ENCODE data around the gene NUCB1.

The NUCB1 gene

GRCh38 chr19:48935864-48936263 lies 35.8 kb downstream of the NUCB1 start:
- no peak for DNase-seq (ENCODE audit: low read depth)

- no peak for DNase-seq (ENCODE audit: low read depth)
These were observed 38.1 kb downstream of the NUCB1 start for GRCh38 chr19:48938256-48938655.

- no peak for DNase-seq (ENCODE audit: low read depth)
These were observed 40.8 kb downstream of the NUCB1 start for GRCh38 chr19:48940902-48941301.

DNA sequence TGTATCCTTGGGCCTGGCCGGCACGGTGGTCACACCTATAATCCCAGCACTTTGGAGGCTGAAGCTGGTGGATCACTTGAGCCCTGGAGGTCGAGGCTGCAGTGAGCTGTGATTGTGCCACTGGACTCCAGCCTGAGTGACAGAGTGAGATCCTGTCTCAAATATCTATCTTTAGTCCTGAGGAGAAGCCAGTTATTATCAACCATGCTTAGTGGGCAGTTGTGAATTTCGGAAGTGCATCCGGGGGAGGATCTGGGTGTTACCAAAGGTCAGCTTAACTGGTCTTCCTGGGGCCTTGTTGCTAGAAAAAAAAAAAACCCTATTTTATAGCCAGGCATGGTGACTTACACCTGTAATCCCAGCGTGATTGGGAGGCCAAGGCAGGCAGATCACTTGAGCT lies 43.0 kb downstream of the NUCB1 start:
- no peak for DNase-seq (ENCODE audit: low read depth)

DNA sequence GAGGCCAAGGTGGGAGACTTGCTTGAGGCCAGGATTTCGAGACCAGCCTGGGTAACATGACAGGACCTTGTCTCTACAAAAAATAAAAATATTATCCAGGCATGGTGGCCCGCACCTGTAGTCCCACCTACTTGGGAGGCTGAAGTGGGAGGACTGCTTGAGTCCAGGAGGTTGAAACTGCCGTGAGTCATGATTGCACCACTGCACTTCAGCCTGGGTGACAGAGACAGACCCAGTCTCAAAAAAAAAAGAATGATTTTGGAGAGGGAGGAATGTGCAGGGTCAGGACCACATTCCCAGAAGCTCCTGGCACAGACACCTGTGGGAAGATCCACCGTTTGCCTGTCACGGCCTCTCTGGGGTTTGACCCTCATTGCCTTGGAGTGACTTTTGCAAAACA lies 45.3 kb downstream of the NUCB1 start:
- no peak for DNase-seq (ENCODE audit: low read depth)

DNA sequence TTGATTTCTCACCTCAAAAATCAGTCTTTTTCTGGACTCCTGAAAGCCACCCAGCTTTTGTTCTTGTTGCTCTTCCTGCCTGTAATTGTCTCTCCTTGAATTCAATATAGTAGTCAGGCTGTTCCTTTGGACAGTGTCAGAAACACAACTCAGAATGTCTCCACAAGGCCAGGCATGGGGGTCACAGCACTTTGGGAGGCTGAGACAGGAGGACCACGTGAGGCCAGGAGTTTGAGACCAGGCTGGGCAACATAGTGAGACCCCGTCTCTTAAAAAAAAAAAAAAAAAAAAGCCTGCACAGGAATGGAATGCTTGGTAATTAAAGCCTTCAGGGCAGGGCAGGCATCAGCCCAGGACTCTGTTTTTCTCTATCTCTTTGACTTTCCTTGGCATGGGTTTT lies 45.7 kb downstream of the NUCB1 start:
- DNase-seq (ENCODE audit: low read depth) = no peak

- DNase-seq (ENCODE audit: low read depth) = no peak
These were observed 46.5 kb downstream of the NUCB1 start for GRCh38 chr19:48946463-48947257.

DNA sequence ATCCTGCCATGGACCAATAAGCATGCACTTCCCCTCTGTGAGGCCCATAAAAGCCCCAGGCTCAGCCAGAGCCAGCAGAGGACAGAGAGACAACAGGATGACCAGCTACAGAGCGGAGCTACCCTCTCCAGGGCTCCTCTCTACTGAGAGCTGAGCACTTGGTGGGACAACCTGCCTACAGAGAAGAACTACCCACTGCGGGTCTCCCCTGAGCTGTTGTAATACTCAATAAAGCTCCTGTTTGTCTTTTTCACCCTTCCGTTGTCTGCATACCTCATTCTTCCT lies 47.1 kb downstream of the NUCB1 start:
- no peak for DNase-seq (ENCODE audit: low read depth)

DNA sequence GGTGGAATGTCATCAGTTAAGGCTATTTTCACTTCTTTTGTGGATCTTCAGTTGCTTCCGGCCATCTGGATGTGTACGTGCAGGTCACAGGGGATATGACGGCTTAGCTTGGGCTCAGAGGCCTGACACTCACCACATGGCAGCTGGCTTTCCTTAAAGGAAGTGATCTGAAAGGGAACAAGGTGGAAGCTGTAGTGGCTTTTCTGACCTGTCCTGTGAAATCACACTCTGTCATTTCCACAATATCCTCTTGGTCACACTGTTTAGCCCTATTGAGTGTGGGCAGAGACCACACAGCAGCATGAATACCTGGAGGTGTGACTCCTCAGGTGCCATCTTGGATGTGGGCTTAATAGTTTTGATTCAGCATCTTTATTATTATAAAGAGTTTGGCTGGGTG lies 50.0 kb downstream of the NUCB1 start:
- DNase-seq (ENCODE audit: low read depth) = no peak

DNA sequence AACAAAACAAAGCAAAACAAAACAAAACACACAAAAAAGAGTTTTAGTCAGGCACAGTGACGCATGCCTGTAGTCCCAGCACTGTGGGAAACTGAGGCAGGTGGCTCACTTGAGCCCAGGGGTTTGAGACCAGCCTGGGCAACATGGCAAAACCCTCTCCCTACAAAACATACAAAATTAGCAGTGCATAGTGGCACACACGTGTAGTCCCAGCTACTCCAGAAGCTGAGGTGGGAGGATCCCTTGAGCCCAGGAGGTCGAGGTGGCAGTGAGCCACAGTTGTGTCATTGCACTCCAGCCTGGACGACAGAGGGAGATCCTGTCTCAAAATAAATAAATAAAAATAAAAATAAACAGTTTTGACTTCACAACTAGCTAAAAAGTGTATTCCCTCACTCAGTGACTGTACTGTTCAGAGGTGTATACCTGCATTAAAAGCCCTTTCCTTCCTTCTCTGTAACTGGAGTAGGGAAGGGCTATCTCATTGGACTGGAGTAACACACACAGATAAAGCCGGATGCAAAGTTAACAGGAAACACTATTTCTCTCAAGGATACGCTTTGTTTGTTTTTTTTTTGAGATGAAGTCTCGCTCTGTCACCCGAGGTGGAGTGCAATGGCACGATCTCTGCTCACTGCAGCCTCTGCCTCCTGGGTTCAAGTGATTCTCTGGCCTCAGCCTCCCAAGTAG lies 50.9 kb downstream of the NUCB1 start:
- no peak for DNase-seq (ENCODE audit: low read depth)

GRCh38 chr19:48953141-48953540 lies 53.0 kb downstream of the NUCB1 start:
- no peak for DNase-seq (ENCODE audit: low read depth)

GRCh38 chr19:48953990-48954594 lies 54.0 kb downstream of the NUCB1 start:
- no peak for DNase-seq (ENCODE audit: low read depth)

GRCh38 chr19:48954595-48955307 lies 54.6 kb downstream of the NUCB1 start, which contains the start of gene BAX:
BAX (plus strand) TSS chr19:48954875; CDS start chr19:48954929, 54 bp downstream.
- DNase-seq (ENCODE audit: low read depth) = peak; percentile 92

- no peak for DNase-seq (ENCODE audit: low read depth)
These were observed 55.3 kb downstream of the NUCB1 start for GRCh38 chr19:48955308-48955958.

GRCh38 chr19:48958006-48958405 lies 57.9 kb downstream of the NUCB1 start:
- DNase-seq (ENCODE audit: low read depth) = no peak

GRCh38 chr19:48959341-48960239 lies 59.5 kb downstream of the NUCB1 start:
- DNase-seq (ENCODE audit: low read depth) = no peak

GRCh38 chr19:48961051-48961649 lies 61.0 kb downstream of the NUCB1 start:
- no peak for DNase-seq (ENCODE audit: low read depth)

- DNase-seq (ENCODE audit: low read depth) = no peak
These were observed 61.5 kb downstream of the NUCB1 start for GRCh38 chr19:48961673-48962028.

DNA sequence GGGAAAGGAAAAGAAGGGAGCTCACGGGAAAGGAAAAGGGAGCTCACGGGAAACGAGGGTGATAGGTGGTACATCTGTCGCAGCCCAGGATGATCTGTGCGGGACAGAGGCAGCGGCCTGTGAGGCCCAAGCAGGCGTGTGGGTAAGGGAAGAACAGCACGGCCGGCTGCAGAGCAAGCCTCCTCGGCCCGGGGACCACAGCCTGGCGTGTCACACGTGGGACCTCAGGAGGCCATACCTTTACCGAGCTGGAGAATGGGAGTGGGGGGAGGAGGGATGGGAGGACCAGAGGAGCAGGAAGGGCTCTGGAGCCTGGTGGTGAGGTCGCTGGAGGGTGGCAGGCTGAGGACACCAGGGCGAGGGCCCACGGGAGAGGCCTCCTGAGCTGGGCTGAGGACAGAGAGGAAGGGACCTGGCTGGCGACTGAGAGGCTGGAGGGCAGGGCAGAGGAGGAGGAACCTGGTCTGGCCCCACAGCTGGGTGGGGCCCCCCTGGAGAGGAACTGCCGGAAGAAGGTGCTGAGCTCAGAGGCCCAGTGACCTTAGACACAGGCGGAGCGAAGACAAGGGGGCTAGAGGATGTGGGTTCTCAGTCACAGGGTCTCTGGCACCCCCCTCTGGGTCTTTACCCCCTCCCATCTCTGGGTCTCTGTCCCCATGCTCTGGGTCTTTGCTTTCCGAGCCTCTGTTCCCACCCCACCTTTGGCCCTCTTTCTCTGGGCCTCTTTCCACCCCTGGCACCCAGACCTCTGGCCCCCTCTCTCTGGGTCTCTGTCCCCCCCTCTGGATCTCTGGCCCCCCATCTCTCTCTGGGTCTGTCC lies 62.1 kb downstream of the NUCB1 start:
- DNase-seq (ENCODE audit: low read depth) = no peak

GRCh38 chr19:48962849-48963165 lies 62.7 kb downstream of the NUCB1 start:
- DNase-seq (ENCODE audit: low read depth) = no peak

Measured in amniotic epithelial cell (primary cell).